ENCODE results near the gene TENT5A. TPM values are rescaled to one million over a fixed set of nuclear protein-coding genes. Genes with fewer than 3 reads are reported as not detected.

TENT5A gene
- total RNA-seq = 6.5 and 8.0 TPM in 2 replicates

GRCh38 chr6:81752084-81752920, at the start of gene TENT5A:
Gene TENT5A (minus strand): TSS chr6:81752681. CDS start chr6:81752141, 540 bp downstream.

